Measurements from ENCODE around the gene PRKCB.
"Not testable (repeated sequence)": the region's sequence is repeated elsewhere in the genome, so short reads cannot be mapped to it uniquely, and the experiment has no call there.

GRCh38 chr16:24152048-24152447 is 316.3 kb downstream of the PRKCB start:
- not testable (repeated sequence) for TF ChIP-seq POLR2A, CTCF, POLR2AphosphoS5 (IDR thresholded peaks at IDR 0.05)
